Measurements from ENCODE around the gene FZD1.
"Not testable (repeated sequence)": the region's sequence is repeated elsewhere in the genome, so short reads cannot be mapped to it uniquely, and the experiment has no call there.

FZD1 gene

DNA sequence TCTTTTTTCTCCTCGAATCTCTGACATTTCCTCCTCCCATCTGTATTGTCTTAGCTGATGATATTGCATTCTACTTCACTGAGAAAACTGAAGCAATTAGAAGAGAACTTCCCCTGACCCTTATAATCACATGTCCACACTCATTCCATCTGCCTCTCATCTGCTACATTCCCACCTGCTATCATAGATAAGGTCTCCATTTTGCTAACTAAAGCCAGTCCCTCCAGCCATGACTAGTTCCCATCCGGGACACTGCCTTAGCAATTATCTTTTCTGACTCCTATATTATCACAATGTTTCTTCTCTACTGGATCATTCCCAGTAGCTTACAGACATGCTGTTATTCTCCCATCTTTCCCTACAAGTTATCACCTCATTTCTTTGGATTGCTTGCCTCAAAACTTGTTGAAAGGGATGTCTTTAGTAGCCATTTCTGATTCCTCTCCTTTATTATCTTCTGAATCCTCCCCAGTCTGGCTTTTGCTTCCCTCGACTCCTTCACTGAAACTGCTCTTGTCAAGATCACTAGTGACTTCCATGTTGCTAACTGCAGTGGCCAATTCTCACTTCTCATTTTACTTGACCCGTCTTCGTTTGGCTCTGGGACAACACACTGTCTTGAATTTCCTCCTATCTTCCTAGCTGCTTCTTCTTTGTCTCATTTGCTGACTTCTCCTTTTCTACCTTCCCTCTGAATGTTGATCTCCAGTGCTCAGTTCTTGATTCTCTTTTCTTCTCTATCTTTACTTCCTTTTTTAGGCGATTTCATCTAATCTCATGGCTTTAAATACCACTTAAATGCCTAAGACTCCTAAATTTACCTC is 35.9 kb downstream of the FZD1 start:
- no peak for DNase-seq

- DNase-seq, result no peak
Observed at GRCh38 chr7:91302794-91303193, 38.6 kb downstream of the FZD1 start.

GRCh38 chr7:91306266-91306665 is 42.0 kb downstream of the FZD1 start:
- no peak for DNase-seq

- no peak for DNase-seq
Observed at GRCh38 chr7:91307467-91307866, 43.2 kb downstream of the FZD1 start.

- not testable (repeated sequence) for DNase-seq
Observed at GRCh38 chr7:91308191-91308590, 44.0 kb downstream of the FZD1 start.

- no peak for DNase-seq
Observed at GRCh38 chr7:91310830-91311460, 46.7 kb downstream of the FZD1 start.

- DNase-seq, result no peak
Observed at GRCh38 chr7:91311839-91312238, 47.6 kb downstream of the FZD1 start.

DNA sequence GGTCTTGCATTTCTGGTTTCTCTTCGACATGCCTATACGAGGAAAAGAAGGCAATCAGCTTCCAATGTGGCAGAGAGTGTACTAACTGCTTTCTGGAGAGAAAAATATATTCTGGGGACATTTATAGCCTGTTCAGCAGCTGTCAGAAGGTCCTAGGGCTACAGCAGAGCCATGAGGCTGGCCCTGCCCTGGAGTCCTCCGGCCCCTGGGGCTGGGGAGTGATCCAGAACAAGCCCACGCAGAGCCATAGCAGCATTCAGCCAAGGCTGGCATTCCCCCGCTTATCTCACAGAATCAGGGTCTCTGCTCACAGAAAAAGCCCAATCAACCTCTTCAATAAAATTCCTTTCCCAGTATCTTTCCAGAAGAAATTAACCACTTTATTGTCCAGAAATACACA is 48.9 kb downstream of the FZD1 start:
- DNase-seq, result no peak

GRCh38 chr7:91314591-91315323 is 50.5 kb downstream of the FZD1 start:
- DNase-seq, result no peak

DNA sequence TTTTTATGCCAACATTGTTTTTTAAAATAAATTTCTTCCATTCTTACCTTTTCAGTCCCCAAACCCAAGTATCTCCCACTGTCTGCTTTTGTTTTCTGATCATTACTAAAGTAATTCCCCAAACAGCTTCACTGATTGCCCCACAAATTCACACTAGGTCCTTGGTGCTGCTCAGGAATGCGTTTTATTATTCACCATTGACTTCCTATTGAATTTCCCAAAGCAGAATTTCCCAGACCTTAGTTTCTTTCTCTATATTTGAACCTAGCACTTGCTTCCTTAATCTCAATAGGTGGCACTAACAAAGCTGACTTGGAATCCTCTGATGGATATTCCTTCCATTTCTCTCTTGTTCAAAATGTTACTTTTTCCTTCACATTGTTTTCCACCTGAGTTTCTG is 52.2 kb downstream of the FZD1 start:
- DNase-seq, result no peak

- DNase-seq, result no peak
Observed at GRCh38 chr7:91319351-91319750, 55.1 kb downstream of the FZD1 start.

DNA sequence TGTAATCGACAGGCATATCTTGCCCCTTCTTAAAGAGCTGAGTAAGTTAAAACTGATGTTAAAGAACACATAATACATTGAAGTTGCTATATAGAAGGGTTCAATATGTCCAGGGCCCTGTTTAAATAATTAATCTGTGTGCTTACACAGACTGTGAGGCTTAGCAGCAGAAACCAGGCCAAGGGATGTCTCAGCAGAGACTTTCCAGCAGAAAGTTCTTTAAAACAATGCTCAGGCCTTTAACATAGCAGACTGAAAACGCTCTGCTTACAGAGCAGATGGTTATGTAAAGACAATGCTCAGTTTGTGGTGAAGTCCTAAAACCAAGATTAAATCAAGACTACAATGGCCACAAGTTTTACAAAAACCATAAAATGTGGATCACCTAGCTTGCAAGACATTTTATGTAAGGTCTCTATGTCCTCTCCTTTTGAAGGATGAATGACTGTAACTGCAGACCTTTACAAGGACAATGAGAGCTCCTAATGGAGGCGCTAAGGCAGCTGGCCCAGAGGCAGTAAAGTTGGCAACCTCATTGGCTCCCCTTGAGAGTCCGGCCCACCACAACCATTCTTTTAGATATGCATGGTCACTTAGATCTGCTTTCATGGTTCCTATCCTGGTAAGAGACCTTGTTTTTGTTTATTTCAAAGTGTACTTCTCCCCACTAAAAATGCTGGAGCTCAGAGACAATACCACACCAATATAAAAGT is 56.3 kb downstream of the FZD1 start:
- no peak for DNase-seq
